ENCODE measurements around the gene ZNF516. TPM values are rescaled to one million over a fixed set of nuclear protein-coding genes. Genes with fewer than 3 reads are reported as not detected.

The ZNF516 gene
- total RNA-seq, 1 experiment from 2014 or later, result 22.6 TPM

GRCh38 chr18:76378526-76379215, 116.4 kb downstream of the ZNF516 start:
- no peak overlapping the region for H2BK20ac ChIP-seq (ENCODE audit: low read depth, low read length, poor library complexity, severe bottlenecking)
- H3K23ac ChIP-seq (ENCODE audit: insufficient read length, low read depth, low read length), result no peak overlapping the region
- no peaks in the 10 kb centered on the region for H3K9me3 Mint-ChIP-seq
- no peaks in the 10 kb centered on the region for H3K23me2 ChIP-seq (ENCODE audit: insufficient read length, low read depth, low read length, poor library complexity, severe bottlenecking)
- peaks cover 11 to 16% (median 14%) of the 10 kb centered on the region in 3 experiments; a peak in 6 of 7 replicates for H3K36me3 Mint-ChIP-seq (ENCODE audit: insufficient read depth in 1 of 3, low read depth in 3 of 3)
- H3K4me3 Mint-ChIP-seq, result no peak overlapping the region
- H2AK5ac ChIP-seq (ENCODE audit: insufficient read length, low read length), result no peak overlapping the region
- H2BK12ac ChIP-seq (ENCODE audit: insufficient read length, low read depth, low read length), result no peak overlapping the region
- no peaks in the 10 kb centered on the region for H3K27me3 ChIP-seq (ENCODE audit: insufficient read depth, low read length)
- no peak overlapping the region for H3K27ac Mint-ChIP-seq
- no peaks in the 10 kb centered on the region for H3K79me2 ChIP-seq (ENCODE audit: insufficient read depth, low read length)
- H4K91ac ChIP-seq (ENCODE audit: insufficient read length, low read depth, low read length), result no peak overlapping the region
- H3K9ac ChIP-seq (ENCODE audit: extremely low read depth, insufficient read length, low read length), result no peak overlapping the region
- no peak for DNase-seq
- no peak overlapping the region for H3K14ac ChIP-seq (ENCODE audit: insufficient read depth, low read length)
- H3K4me1 ChIP-seq (ENCODE audit: insufficient read depth, low read length), result no peaks in the 10 kb centered on the region
- H2BK5ac ChIP-seq (ENCODE audit: insufficient read length, low read length), result no peak overlapping the region
- TF ChIP-seq CTCF (conservative IDR thresholded peaks at IDR 0.05), result no peak
- H3K4me2 ChIP-seq (ENCODE audit: insufficient read depth, insufficient read length, low read length), result no peak overlapping the region
- no peak overlapping the region for H3K27ac ChIP-seq (ENCODE audit: insufficient read length, low read depth, low read length)
- H3T11ph ChIP-seq (ENCODE audit: low read length), result no peak overlapping the region
- no peaks in the 10 kb centered on the region for H4K20me1 ChIP-seq (ENCODE audit: control insufficient read depth, insufficient read depth, insufficient read length)
- H3K4ac ChIP-seq (ENCODE audit: low read depth, low read length), result no peak overlapping the region
- no peak overlapping the region for H4K8ac ChIP-seq (replicated peaks; ENCODE audit: insufficient read length, low read depth, low read length)
- no peak overlapping the region for H3K56ac ChIP-seq (ENCODE audit: insufficient read length, low read depth, low read length)
- H3K79me1 ChIP-seq (ENCODE audit: insufficient read depth, low read depth, low read length, poor library complexity, severe bottlenecking), result no peaks in the 10 kb centered on the region
- peaks cover 15 to 20% of the 10 kb centered on the region in 2 experiments for H3K4me1 Mint-ChIP-seq
- H2BK120ac ChIP-seq (ENCODE audit: low read depth, low read length, poor library complexity, severe bottlenecking), result no peak overlapping the region
- H2BK15ac ChIP-seq (ENCODE audit: low read depth, low read length), result no peak overlapping the region
- no peaks in the 10 kb centered on the region for H3K27me3 Mint-ChIP-seq (ENCODE audit: low read depth)
- H4K5ac ChIP-seq (ENCODE audit: insufficient read length, low read depth, low read length), result no peak overlapping the region
- no peak overlapping the region for H2AFZ ChIP-seq (ENCODE audit: low read length)
- no peaks in the 10 kb centered on the region for H3K9me3 ChIP-seq (ENCODE audit: control insufficient read depth, low read depth, low read length)
- no peak overlapping the region for H3K18ac ChIP-seq (ENCODE audit: insufficient read length, low read depth, low read length)
- WGBS (ENCODE audit: extremely low coverage, insufficient read length, low lambda C conversion rate), result no CpG with 5 or more reads among the region's 32 CpGs

All from H9 (cell line).